SK-N-MC (cell line): ENCODE results near the gene CACNA1F.

ENCODE experiments used
- EZH2 ChIP-seq: fragments of 200-600 bp; sonication (generic); IDR thresholded peaks from one replicate; pipeline ENCODE4 v1.6.1; 2017; ENCODE audit warnings: antibody characterized with exemption
- POLR2AphosphoS5 ChIP-seq: IDR thresholded peaks from 2 replicates; pipeline ENCODE4 v1.6.1; 2012; ENCODE audit warnings: mild to moderate bottlenecking, low read depth, low read length, borderline replicate concordance

DNA sequence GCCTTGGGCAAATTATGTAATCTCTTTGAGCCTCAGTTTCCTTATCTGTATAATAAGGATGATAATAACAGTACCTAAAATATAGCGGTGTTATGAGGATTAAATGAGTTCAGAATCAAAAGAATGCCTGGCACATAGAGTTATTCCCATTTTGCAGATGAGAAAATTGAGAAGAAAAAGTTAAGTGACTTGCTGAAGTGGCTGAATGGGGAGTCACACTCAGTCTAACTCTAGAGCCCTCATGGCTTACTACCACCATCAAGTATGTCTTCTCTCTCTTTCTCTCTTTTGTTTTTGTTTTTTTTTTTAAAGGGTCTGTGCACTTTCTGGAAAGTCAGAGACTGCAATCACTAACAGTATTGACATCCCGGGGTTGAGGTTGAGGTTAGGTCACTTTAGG is 615 bp downstream of the CACNA1F start:
- TF ChIP-seq EZH2 (no peak), POLR2AphosphoS5 (no peak)
